GM23338 (cell line): ENCODE data around the gene C14orf93.

Source experiments
- CREB1 ChIP-seq: fragments of 250-450 bp; sonication (Bioruptor Pico); IDR thresholded peaks from 2 replicates; pipeline ENCODE4 v1.5.0; 2020; ENCODE audit warnings: low read depth, mild to moderate bottlenecking, moderate library complexity
- EZH2 ChIP-seq: fragments of 200-600 bp; sonication (generic); IDR thresholded peaks from one replicate; pipeline ENCODE4 v1.8.0; 2017; ENCODE audit warnings: antibody characterized with exemption, mild to moderate bottlenecking, low read depth; ENCODE audit not compliant: unreplicated experiment
- EZH2phosphoT487 ChIP-seq: fragments of 200-600 bp; sonication (generic); IDR thresholded peaks from one replicate; pipeline ENCODE4 v1.8.1; 2018; ENCODE audit warnings: antibody characterized with exemption; ENCODE audit not compliant: unreplicated experiment
- JUNB ChIP-seq: IDR thresholded peaks from one replicate; pipeline ENCODE4 v1.6.1; 2016; ENCODE audit warnings: antibody characterized with exemption; ENCODE audit not compliant: unreplicated experiment
- POLR2AphosphoS5 ChIP-seq: IDR thresholded peaks from 2 replicates; pipeline ENCODE4 v1.6.1; 2016; ENCODE audit warnings: antibody characterized with exemption, low read depth
- TF ChIP-seq, protein P1 (sequence below), 2 experiments: fragments of 200-600 bp in 1 of 2; sonication (generic) in 1 of 2; conservative IDR thresholded peaks; 2 replicates each; pipeline versions ENCODE4 v1.5.1 to v1.6.1; 2016 to 2017; ENCODE audit warnings: antibody characterized with exemption in 2 of 2, low read depth in 2 of 2, mild to moderate bottlenecking in 2 of 2, moderate library complexity in 1 of 2

DNA sequence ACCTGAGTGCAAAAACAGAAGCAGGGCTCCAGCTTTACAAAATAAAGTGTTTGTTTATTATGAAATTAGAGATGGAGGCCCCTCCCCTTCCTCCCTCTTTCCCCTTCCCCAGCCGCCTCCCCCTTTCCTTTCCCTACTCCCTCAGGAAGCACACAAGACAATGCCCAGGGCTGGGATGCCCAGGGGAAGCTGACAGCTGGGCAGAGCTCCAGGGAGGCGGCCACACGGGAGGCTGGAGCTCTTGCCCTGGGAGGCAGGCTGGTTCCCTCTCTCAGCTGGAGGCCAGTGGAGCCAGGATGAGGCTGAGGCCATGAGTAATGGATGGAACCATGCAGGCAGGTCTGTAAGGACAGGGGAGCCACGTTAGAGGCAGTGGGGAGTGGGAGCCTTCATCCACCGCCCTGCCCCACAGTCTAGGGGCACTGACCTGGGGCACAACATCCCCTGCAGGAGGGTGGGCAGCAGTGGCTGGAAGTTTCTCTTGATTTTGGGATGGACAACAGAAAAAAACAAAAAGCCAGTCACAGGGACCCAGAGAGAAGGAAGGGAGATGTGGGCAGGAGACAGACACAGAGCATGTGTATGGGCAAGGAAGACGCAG is 37.2 kb upstream of the C14orf93 start:
- TF ChIP-seq, protein P1, sequence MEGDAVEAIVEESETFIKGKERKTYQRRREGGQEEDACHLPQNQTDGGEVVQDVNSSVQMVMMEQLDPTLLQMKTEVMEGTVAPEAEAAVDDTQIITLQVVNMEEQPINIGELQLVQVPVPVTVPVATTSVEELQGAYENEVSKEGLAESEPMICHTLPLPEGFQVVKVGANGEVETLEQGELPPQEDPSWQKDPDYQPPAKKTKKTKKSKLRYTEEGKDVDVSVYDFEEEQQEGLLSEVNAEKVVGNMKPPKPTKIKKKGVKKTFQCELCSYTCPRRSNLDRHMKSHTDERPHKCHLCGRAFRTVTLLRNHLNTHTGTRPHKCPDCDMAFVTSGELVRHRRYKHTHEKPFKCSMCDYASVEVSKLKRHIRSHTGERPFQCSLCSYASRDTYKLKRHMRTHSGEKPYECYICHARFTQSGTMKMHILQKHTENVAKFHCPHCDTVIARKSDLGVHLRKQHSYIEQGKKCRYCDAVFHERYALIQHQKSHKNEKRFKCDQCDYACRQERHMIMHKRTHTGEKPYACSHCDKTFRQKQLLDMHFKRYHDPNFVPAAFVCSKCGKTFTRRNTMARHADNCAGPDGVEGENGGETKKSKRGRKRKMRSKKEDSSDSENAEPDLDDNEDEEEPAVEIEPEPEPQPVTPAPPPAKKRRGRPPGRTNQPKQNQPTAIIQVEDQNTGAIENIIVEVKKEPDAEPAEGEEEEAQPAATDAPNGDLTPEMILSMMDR (conservative IDR thresholded peaks at IDR 0.05; ENCODE audit: low read depth in 2 of 2): no peak
- no peak for TF ChIP-seq EZH2phosphoT487
- TF ChIP-seq POLR2AphosphoS5: no peak
- TF ChIP-seq JUNB: no peak
- no peak for TF ChIP-seq EZH2
- TF ChIP-seq CREB1 (CRISPR knock-in tag): no peak
